Measurements from ENCODE around the gene INHBA.

The INHBA gene

GRCh38 chr7:41730161-41730560 lies 27.3 kb upstream of the INHBA start:
- no peak for TF ChIP-seq TCF12 (IDR thresholded peaks at IDR 0.05; ENCODE audit: low read depth)
- no peak for TF ChIP-seq TAF1 (IDR thresholded peaks at IDR 0.05; ENCODE audit: low read depth)
- TF ChIP-seq, protein P1, sequence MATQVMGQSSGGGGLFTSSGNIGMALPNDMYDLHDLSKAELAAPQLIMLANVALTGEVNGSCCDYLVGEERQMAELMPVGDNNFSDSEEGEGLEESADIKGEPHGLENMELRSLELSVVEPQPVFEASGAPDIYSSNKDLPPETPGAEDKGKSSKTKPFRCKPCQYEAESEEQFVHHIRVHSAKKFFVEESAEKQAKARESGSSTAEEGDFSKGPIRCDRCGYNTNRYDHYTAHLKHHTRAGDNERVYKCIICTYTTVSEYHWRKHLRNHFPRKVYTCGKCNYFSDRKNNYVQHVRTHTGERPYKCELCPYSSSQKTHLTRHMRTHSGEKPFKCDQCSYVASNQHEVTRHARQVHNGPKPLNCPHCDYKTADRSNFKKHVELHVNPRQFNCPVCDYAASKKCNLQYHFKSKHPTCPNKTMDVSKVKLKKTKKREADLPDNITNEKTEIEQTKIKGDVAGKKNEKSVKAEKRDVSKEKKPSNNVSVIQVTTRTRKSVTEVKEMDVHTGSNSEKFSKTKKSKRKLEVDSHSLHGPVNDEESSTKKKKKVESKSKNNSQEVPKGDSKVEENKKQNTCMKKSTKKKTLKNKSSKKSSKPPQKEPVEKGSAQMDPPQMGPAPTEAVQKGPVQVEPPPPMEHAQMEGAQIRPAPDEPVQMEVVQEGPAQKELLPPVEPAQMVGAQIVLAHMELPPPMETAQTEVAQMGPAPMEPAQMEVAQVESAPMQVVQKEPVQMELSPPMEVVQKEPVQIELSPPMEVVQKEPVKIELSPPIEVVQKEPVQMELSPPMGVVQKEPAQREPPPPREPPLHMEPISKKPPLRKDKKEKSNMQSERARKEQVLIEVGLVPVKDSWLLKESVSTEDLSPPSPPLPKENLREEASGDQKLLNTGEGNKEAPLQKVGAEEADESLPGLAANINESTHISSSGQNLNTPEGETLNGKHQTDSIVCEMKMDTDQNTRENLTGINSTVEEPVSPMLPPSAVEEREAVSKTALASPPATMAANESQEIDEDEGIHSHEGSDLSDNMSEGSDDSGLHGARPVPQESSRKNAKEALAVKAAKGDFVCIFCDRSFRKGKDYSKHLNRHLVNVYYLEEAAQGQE (IDR thresholded peaks at IDR 0.05; ENCODE audit: low read depth): no peak
- no peak for TF ChIP-seq RAD21 (IDR thresholded peaks at IDR 0.05; ENCODE audit: low read depth)
- no peak for TF ChIP-seq FOXM1 (IDR thresholded peaks at IDR 0.05; ENCODE audit: borderline replicate concordance, low read depth)
- TF ChIP-seq EGR1 (IDR thresholded peaks at IDR 0.05): no peak
- TF ChIP-seq TEAD4 (IDR thresholded peaks at IDR 0.05): no peak
- no peak for TF ChIP-seq CEBPB (IDR thresholded peaks at IDR 0.05)
- TF ChIP-seq YY1 (IDR thresholded peaks at IDR 0.05; ENCODE audit: low read depth): no peak
- no peak for TF ChIP-seq ZBTB7A (IDR thresholded peaks at IDR 0.05; ENCODE audit: low read depth)
- TF ChIP-seq, protein P2, sequence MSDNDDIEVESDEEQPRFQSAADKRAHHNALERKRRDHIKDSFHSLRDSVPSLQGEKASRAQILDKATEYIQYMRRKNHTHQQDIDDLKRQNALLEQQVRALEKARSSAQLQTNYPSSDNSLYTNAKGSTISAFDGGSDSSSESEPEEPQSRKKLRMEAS (IDR thresholded peaks at IDR 0.05): no peak
- no peak for TF ChIP-seq NFIC (IDR thresholded peaks at IDR 0.05)
- no peak for TF ChIP-seq CREB1 (IDR thresholded peaks at IDR 0.05; ENCODE audit: low read depth)

DNA sequence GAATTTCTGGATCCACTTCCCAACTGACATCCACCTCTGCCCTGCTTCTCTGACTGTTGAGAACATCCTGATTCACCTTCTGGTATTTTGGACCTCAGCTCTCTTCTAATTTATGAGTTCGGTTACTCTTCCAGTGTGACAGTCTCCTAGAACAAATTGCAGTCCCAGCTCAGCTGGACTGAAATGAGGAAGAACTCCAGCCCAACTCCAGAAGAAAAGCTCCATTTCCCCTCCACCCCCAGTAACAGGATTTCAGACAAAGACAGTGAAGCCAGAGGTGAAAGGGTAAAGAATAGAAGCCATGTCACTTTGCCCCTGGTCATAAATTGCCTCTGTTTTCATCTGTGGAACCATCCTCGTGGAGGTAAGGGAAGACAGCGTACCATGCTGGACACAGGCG lies 26.2 kb upstream of the INHBA start:
- TF ChIP-seq USF1 (IDR thresholded peaks at IDR 0.05): no peak
- no peak for TF ChIP-seq ZBTB7A (IDR thresholded peaks at IDR 0.05; ENCODE audit: low read depth)
- TF ChIP-seq TCF12 (IDR thresholded peaks at IDR 0.05; ENCODE audit: low read depth): no peak
- no peak for TF ChIP-seq TEAD4 (IDR thresholded peaks at IDR 0.05)
- no peak for TF ChIP-seq FOXM1 (IDR thresholded peaks at IDR 0.05; ENCODE audit: borderline replicate concordance, low read depth)
- TF ChIP-seq YY1 (IDR thresholded peaks at IDR 0.05; ENCODE audit: low read depth): no peak
- no peak for TF ChIP-seq RAD21 (IDR thresholded peaks at IDR 0.05; ENCODE audit: low read depth)
- no peak for TF ChIP-seq EP300 (IDR thresholded peaks at IDR 0.05; ENCODE audit: borderline replicate concordance)
- TF ChIP-seq CEBPB (IDR thresholded peaks at IDR 0.05): no peak

DNA sequence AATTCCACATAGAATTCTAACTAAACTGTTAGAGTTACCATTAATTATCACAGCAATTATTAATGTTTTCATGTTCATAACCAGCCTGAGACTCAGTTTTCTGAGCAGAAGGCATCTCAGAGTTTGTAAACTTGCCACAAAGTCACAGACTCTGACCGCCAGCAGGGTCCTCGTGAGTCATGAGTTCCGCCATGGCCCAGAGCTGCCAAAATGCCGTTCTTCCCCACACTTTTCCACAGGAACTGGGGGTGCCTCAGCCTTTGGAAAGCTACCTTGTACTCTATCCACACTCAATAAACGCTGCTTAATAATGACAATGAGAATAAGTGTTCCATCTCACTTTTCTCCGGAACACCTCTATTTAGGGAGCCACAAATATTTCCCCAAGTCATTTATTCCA lies 22.1 kb upstream of the INHBA start:
- TF ChIP-seq TEAD4 (IDR thresholded peaks at IDR 0.05) (no peak), RAD21 (IDR thresholded peaks at IDR 0.05; ENCODE audit: low read depth) (no peak), CEBPB (IDR thresholded peaks at IDR 0.05) (no peak), TCF12 (IDR thresholded peaks at IDR 0.05; ENCODE audit: low read depth) (no peak), TAF1 (IDR thresholded peaks at IDR 0.05; ENCODE audit: low read depth) (no peak), EP300 (IDR thresholded peaks at IDR 0.05; ENCODE audit: borderline replicate concordance) (no peak), NFIC (IDR thresholded peaks at IDR 0.05) (no peak)

- TF ChIP-seq RAD21 (IDR thresholded peaks at IDR 0.05; ENCODE audit: low read depth) (no peak), CREB1 (IDR thresholded peaks at IDR 0.05; ENCODE audit: low read depth) (no peak)
Measured at GRCh38 chr7:41720886-41721285, 18.0 kb upstream of the INHBA start.

DNA sequence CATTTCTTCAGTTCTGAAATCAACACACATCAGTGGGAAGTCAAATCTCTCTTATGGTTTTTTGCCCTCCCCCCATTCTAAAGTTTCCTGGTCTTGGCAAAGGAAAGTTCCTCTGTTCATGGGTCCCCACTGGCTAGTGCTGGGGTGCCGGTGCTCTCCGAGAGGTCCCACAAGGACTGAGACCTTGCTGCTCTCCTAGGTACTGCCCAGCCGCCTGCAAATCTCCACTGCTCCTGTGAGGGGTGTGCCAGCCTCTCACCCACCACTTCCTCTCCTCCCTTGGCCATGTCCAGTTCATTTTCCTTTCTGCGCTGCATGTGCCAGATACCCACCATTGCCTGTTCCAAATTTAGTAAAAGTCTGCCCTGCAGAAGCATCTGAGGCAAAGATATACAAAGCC lies 17.2 kb upstream of the INHBA start:
- TF ChIP-seq NFIC (IDR thresholded peaks at IDR 0.05) (no peak), YY1 (IDR thresholded peaks at IDR 0.05; ENCODE audit: low read depth) (no peak), RAD21 (IDR thresholded peaks at IDR 0.05; ENCODE audit: low read depth) (no peak), USF1 (IDR thresholded peaks at IDR 0.05) (no peak), EP300 (IDR thresholded peaks at IDR 0.05; ENCODE audit: borderline replicate concordance) (no peak), TEAD4 (IDR thresholded peaks at IDR 0.05) (no peak), ZBTB7A (IDR thresholded peaks at IDR 0.05; ENCODE audit: low read depth) (no peak), FOXM1 (IDR thresholded peaks at IDR 0.05; ENCODE audit: borderline replicate concordance, low read depth) (no peak), CREB1 (IDR thresholded peaks at IDR 0.05; ENCODE audit: low read depth) (no peak), TCF12 (IDR thresholded peaks at IDR 0.05; ENCODE audit: low read depth) (no peak), CEBPB (IDR thresholded peaks at IDR 0.05) (no peak), EGR1 (IDR thresholded peaks at IDR 0.05) (no peak), TAF1 (IDR thresholded peaks at IDR 0.05; ENCODE audit: low read depth) (no peak)
- TF ChIP-seq, protein P1 (IDR thresholded peaks at IDR 0.05; ENCODE audit: low read depth): no peak
- TF ChIP-seq, protein P2 (IDR thresholded peaks at IDR 0.05): no peak

- TF ChIP-seq ZBTB7A (IDR thresholded peaks at IDR 0.05; ENCODE audit: low read depth) (no peak), CEBPB (IDR thresholded peaks at IDR 0.05) (no peak), FOXM1 (IDR thresholded peaks at IDR 0.05; ENCODE audit: borderline replicate concordance, low read depth) (no peak), YY1 (IDR thresholded peaks at IDR 0.05; ENCODE audit: low read depth) (no peak), TCF12 (IDR thresholded peaks at IDR 0.05; ENCODE audit: low read depth) (no peak), EGR1 (IDR thresholded peaks at IDR 0.05) (no peak), USF1 (IDR thresholded peaks at IDR 0.05) (no peak), RAD21 (IDR thresholded peaks at IDR 0.05; ENCODE audit: low read depth) (no peak), TEAD4 (IDR thresholded peaks at IDR 0.05) (no peak), NFIC (IDR thresholded peaks at IDR 0.05) (no peak), TAF1 (IDR thresholded peaks at IDR 0.05; ENCODE audit: low read depth) (no peak), CREB1 (IDR thresholded peaks at IDR 0.05; ENCODE audit: low read depth) (no peak), EP300 (IDR thresholded peaks at IDR 0.05; ENCODE audit: borderline replicate concordance) (no peak)
- TF ChIP-seq, protein P2 (IDR thresholded peaks at IDR 0.05): no peak
- TF ChIP-seq, protein P1 (IDR thresholded peaks at IDR 0.05; ENCODE audit: low read depth): no peak
Measured at GRCh38 chr7:41716691-41717090, 13.8 kb upstream of the INHBA start.
